ENCODE data around the gene MAD2L1BP.

MAD2L1BP gene

GRCh38 chr6:43667245-43668150 is 31.9 kb downstream of the MAD2L1BP start:
- H3K36me3 Mint-ChIP-seq (ENCODE audit: low read depth) = peaks cover 17% of the 10 kb centered on the region
- DNase-seq (ENCODE audit: low spot score) = peak; percentile 64
- peaks cover 31% of the 10 kb centered on the region for H3K4me1 Mint-ChIP-seq (ENCODE audit: low read depth)
- no peaks in the 10 kb centered on the region for H3K27me3 Mint-ChIP-seq (ENCODE audit: low read depth)
- peak overlapping the region; percentile 51 for H3K4me3 Mint-ChIP-seq
- H3K27ac Mint-ChIP-seq = peak overlapping the region; percentile 57
- no peaks in the 10 kb centered on the region for H3K9me3 Mint-ChIP-seq

GRCh38 chr6:43668151-43669028 is 32.8 kb downstream of the MAD2L1BP start:
- H3K4me1 Mint-ChIP-seq (ENCODE audit: low read depth) = peaks cover 27% of the 10 kb centered on the region
- no peaks in the 10 kb centered on the region for H3K27me3 Mint-ChIP-seq (ENCODE audit: low read depth)
- H3K27ac Mint-ChIP-seq = peak overlapping the region; percentile 46
- H3K36me3 Mint-ChIP-seq (ENCODE audit: low read depth) = peaks cover 23% of the 10 kb centered on the region
- DNase-seq (ENCODE audit: low spot score) = peak; percentile 35
- no peaks in the 10 kb centered on the region for H3K9me3 Mint-ChIP-seq
- H3K4me3 Mint-ChIP-seq = peak overlapping the region; percentile 12

DNA sequence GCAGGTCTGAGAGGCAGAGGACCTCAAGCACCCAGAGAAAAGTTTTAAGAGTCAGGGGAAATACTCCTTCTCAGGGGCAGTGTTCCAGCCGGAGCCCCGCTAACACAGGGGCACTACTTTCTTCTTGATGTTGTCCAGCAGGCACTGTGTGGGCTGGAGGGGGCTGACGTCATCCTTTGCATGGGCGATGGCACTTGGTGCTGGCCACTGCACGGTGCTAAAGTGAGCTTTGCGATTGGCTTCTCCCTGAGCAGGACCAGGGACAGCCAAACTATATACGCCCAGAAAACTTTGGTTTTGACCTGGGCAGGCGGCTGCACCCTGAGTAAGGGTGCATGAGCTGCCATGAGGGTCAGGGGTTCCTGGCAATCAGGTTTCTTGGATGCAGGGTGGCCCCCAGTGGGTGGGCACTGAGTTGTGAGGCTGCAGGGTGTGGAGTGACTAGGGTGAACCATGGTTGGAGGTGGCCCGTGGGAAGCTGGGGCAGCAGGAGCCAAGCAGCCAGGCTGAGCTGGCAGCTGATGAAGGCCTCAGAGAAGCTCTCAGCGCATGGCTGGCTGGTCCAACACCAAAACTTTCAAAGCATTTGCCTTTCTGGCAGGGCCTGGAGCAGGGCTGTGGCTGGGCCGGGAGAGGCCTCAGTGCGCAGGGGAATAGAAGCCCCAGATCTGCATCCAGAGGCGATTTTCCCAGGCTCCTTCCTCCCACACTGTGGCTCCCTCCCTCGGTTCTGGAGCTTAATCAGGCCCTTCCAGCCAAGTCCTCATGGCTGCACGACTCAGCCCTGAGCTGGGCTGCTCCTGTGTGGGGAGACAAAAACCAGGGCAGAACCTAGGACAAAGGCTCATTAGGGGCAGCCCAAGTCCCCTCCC is 33.6 kb downstream of the MAD2L1BP start:
- Mint-ChIP-seq H3K9me3 (no peaks in the 10 kb centered on the region), H3K4me3 (no peak overlapping the region), H3K27me3 (ENCODE audit: low read depth) (no peaks in the 10 kb centered on the region), H3K4me1 (ENCODE audit: low read depth) (peaks cover 27% of the 10 kb centered on the region), H3K36me3 (ENCODE audit: low read depth) (peaks cover 24% of the 10 kb centered on the region), H3K27ac (peak overlapping the region; percentile 41)
- no peak for DNase-seq (ENCODE audit: low spot score)

GRCh38 chr6:43669922-43670622 is 34.4 kb downstream of the MAD2L1BP start:
- H3K36me3 Mint-ChIP-seq (ENCODE audit: low read depth) = peaks cover 32% of the 10 kb centered on the region
- H3K27me3 Mint-ChIP-seq (ENCODE audit: low read depth) = no peaks in the 10 kb centered on the region
- no peaks in the 10 kb centered on the region for H3K9me3 Mint-ChIP-seq

GRCh38 chr6:43670623-43670986 is 35.0 kb downstream of the MAD2L1BP start:
- Mint-ChIP-seq H3K27me3 (ENCODE audit: low read depth) (no peaks in the 10 kb centered on the region), H3K4me1 (ENCODE audit: low read depth) (peaks cover 27% of the 10 kb centered on the region), H3K36me3 (ENCODE audit: low read depth) (peaks cover 36% of the 10 kb centered on the region)

More at GRCh38 chr6:43669922-43670622, 34.4 kb downstream of the MAD2L1BP start:
- H3K27ac Mint-ChIP-seq = peak overlapping the region; percentile 77
- peak overlapping the region; percentile 22 for H3K4me3 Mint-ChIP-seq
- peaks cover 27% of the 10 kb centered on the region for H3K4me1 Mint-ChIP-seq (ENCODE audit: low read depth)
- DNase-seq (ENCODE audit: low spot score) = peak; percentile 63

GRCh38 chr6:43671011-43671800 is 35.6 kb downstream of the MAD2L1BP start:
- Mint-ChIP-seq H3K36me3 (ENCODE audit: low read depth) (peaks cover 39% of the 10 kb centered on the region), H3K27ac (peak overlapping the region; percentile 77), H3K9me3 (no peaks in the 10 kb centered on the region), H3K4me3 (no peak overlapping the region), H3K27me3 (ENCODE audit: low read depth) (no peaks in the 10 kb centered on the region), H3K4me1 (ENCODE audit: low read depth) (peaks cover 27% of the 10 kb centered on the region)
- DNase-seq (ENCODE audit: low spot score) = no peak

More at GRCh38 chr6:43670623-43670986, 35.0 kb downstream of the MAD2L1BP start:
- H3K4me3 Mint-ChIP-seq = peak overlapping the region; percentile 22
- peak overlapping the region; percentile 77 for H3K27ac Mint-ChIP-seq
- no peaks in the 10 kb centered on the region for H3K9me3 Mint-ChIP-seq
- DNase-seq (ENCODE audit: low spot score) = no peak

DNA sequence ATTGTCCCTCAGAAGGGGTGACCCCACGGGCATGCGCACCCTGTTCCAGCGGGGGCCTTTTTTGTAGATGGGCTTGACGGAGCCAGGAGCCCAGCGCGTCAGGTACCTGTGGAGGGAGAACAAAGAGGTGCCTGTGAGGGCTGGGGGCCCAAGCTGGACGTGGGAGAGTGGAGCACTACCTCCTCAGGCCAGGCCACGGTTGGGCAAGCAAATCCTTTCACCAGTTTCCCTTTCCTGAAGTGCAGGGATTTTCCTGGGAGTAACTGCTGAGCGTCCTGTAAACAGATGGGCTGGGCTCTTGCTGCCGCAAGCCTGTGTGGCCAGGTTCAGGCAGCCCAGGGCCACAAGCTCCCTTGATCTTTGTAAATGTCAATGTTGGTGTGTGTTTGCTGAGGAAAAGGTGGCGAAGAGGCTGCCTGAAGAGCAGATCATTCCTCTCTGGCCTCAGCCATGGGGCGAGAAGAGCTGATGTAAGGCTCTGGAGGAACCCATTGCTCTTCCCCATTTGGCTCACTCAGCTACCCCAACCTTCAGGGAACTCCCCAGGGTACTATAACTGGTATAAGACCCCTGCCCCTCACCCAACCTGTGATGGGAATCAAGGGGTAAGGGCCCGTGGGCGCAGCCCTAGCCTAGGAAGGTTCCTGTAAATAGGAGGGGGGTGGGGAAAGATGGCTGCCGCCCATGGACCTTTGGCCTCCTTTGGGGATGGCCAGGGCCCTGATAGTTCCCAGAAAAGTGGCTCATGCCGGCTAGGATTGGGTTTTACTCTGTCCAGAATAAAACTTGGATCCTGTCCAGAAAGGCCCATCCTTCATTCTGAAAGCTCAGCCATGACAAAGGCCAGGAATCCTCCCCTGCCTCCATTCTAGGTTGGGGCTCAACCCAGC is 36.4 kb downstream of the MAD2L1BP start:
- DNase-seq (ENCODE audit: low spot score) = no peak
- Mint-ChIP-seq H3K4me3 (no peak overlapping the region), H3K27me3 (ENCODE audit: low read depth) (no peaks in the 10 kb centered on the region), H3K9me3 (no peaks in the 10 kb centered on the region), H3K27ac (no peak overlapping the region), H3K4me1 (ENCODE audit: low read depth) (peaks cover 27% of the 10 kb centered on the region), H3K36me3 (ENCODE audit: low read depth) (peaks cover 41% of the 10 kb centered on the region)

DNA sequence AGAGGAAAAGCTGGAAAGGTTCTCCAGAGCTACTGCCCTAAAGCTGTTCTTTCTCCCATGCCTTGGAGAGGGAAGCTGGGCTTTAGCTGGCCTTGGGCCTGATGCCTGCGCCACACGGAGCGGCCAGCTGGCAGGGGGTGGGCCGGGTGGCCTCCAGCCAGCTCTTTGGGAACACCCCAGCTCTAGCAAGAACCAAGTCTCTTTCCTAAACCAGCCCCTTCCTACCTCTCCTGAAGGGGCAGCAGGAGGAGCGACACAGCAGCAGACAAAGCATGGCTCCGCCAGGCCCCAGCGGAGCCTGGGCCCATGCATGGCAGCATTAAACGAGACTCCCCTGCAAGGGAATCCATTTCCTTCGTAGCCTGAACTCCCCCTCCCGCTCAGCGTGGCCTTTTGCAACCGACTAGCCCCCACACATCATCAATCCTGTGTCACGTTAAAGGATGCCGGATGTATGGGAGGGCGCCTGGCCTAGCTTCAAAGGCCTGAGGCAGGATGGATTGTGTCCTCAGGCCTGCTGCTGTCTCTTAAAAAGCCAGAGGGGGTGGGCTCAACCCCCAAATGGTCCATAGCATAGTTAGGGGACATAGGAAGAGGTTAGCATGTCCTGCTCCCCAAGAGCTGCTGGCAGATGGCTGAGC is 37.9 kb downstream of the MAD2L1BP start:
- no peaks in the 10 kb centered on the region for H3K27me3 Mint-ChIP-seq (ENCODE audit: low read depth)
- no peak for DNase-seq (ENCODE audit: low spot score)
- no peaks in the 10 kb centered on the region for H3K9me3 Mint-ChIP-seq
- peaks cover 15% of the 10 kb centered on the region for H3K4me1 Mint-ChIP-seq (ENCODE audit: low read depth)
- no peak overlapping the region for H3K4me3 Mint-ChIP-seq
- H3K36me3 Mint-ChIP-seq (ENCODE audit: low read depth) = peaks cover 49% of the 10 kb centered on the region
- no peak overlapping the region for H3K27ac Mint-ChIP-seq

GRCh38 chr6:43674291-43674690 is 38.7 kb downstream of the MAD2L1BP start:
- H3K4me1 Mint-ChIP-seq (ENCODE audit: low read depth) = peaks cover 14% of the 10 kb centered on the region
- no peak overlapping the region for H3K4me3 Mint-ChIP-seq
- DNase-seq (ENCODE audit: low spot score) = no peak
- H3K27ac Mint-ChIP-seq = no peak overlapping the region
- H3K27me3 Mint-ChIP-seq (ENCODE audit: low read depth) = no peaks in the 10 kb centered on the region
- H3K36me3 Mint-ChIP-seq (ENCODE audit: low read depth) = peaks cover 50% of the 10 kb centered on the region
- no peaks in the 10 kb centered on the region for H3K9me3 Mint-ChIP-seq

DNA sequence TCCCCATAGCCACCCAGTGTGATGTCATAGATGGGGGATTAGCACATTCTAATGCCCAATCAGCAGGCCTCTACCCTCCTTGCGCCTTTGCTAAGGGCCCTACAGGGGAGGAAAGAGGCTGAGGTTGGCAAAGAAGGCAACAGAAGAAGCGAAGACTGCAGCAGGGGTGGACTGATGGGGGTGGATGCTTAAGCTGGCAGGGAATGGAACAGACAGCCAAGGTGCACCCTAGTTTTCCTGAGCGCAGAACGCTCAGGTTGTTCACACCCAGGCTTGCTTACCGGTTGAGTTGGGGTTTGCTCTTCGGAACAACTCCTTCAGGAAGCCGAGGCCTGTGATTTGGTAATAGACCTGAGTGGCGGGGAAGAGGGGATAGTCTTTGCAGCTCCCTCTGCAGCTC is 39.3 kb downstream of the MAD2L1BP start:
- H3K27ac Mint-ChIP-seq = no peak overlapping the region
- H3K4me3 Mint-ChIP-seq = no peak overlapping the region
- H3K27me3 Mint-ChIP-seq (ENCODE audit: low read depth) = no peaks in the 10 kb centered on the region
- peaks cover 49% of the 10 kb centered on the region for H3K36me3 Mint-ChIP-seq (ENCODE audit: low read depth)
- peaks cover 11% of the 10 kb centered on the region for H3K4me1 Mint-ChIP-seq (ENCODE audit: low read depth)
- H3K9me3 Mint-ChIP-seq = no peaks in the 10 kb centered on the region
- DNase-seq (ENCODE audit: low spot score) = no peak

DNA sequence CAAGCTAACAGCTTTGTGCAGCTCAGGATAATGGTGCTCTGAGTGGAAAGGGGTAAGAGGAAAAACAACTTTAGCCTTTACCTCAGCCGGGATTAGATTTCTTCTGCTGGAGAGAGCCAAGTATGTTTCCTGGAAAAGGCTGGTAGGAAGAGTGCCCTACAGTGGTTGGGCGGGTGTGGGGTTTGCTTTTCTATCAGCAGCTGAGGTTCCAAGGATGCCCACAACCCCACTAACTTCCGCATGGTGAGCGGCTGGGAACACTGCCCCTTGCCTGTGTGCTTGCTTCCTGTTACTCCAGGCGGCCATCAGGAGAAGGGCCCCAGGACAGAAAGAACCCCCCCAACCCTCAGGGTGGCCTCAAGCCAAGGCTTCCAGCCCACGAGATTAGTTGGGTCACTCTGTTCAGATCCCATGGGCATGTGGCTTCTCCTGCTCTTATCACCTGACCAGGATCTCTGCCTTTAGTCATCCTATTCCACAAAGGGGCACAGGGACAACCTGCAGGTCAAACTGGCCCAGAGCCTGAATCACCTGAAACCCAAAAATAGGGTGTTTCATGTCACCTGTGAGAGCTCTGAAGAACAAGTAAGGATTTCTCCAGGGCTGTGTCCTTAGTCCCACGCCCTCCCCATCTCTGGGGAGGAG is 41.4 kb downstream of the MAD2L1BP start:
- peaks cover 38% of the 10 kb centered on the region for H3K36me3 Mint-ChIP-seq (ENCODE audit: low read depth)
- no peak for DNase-seq (ENCODE audit: low spot score)
- H3K4me3 Mint-ChIP-seq = no peak overlapping the region
- no peaks in the 10 kb centered on the region for H3K9me3 Mint-ChIP-seq
- no peak overlapping the region for H3K27ac Mint-ChIP-seq
- no peaks in the 10 kb centered on the region for H3K4me1 Mint-ChIP-seq (ENCODE audit: low read depth)
- H3K27me3 Mint-ChIP-seq (ENCODE audit: low read depth) = no peaks in the 10 kb centered on the region
